Airway epithelial cell (primary cell): ENCODE data around the gene PEX19. TPM values are rescaled to one million over a fixed set of nuclear protein-coding genes. Genes with fewer than 3 reads are reported as not detected.

Source experiments
- total RNA-seq: library from RNA; depleted of rRNA; stranded (reverse); fragments of >200 nt; gene quantifications from 2 replicates; pipeline ENCODE4 v1.2.3, GENCODE V29; 2015

Gene PEX19
- total RNA-seq: 30.6 and 63.0 TPM in 2 replicates

GRCh38 chr1:160284782-160285344 is at the start of gene PEX19:
Gene PEX19, minus strand, starts transcription at chr1:160285133. Its CDS starts 9 bp downstream, at chr1:160285124.

GRCh38 chr1:160261893-160262794 is 22.8 kb downstream of the PEX19 start, which contains the start of gene DCAF8:
Gene DCAF8, minus strand, starts transcription at chr1:160262549. Its CDS starts 18,541 bp downstream, at chr1:160244008.

Other genes with a start within 250 kb of the PEX19 start
- not detected in 2 replicates for gene KCNJ10, start 215.0 kb downstream of the PEX19 start, total RNA-seq
- gene KCNJ9, start 203.6 kb downstream of the PEX19 start, total RNA-seq: not detected in 2 replicates
- 23.9 and 28.6 TPM in 2 replicates for gene IGSF8, start 186.5 kb downstream of the PEX19 start, total RNA-seq
- not detected in 2 replicates for gene ATP1A2, start 169.4 kb downstream of the PEX19 start, total RNA-seq
- not detected in 2 replicates for gene ATP1A4, start 133.5 kb downstream of the PEX19 start, total RNA-seq
- not detected in 2 replicates for gene CASQ1, start 94.6 kb downstream of the PEX19 start, total RNA-seq
- 25.6 and 42.9 TPM in 2 replicates for gene PEA15, start 79.7 kb downstream of the PEX19 start, total RNA-seq
- gene DCAF8, start 22.6 kb downstream of the PEX19 start, total RNA-seq: 19.0 and 46.5 TPM in 2 replicates
- 80.3 and 112 TPM in 2 replicates for gene COPA, start 58.1 kb upstream of the PEX19 start, total RNA-seq
- 41.4 and 57.1 TPM in 2 replicates for gene NCSTN, start 58.2 kb upstream of the PEX19 start, total RNA-seq
- not detected in 2 replicates for gene NHLH1, start 81.9 kb upstream of the PEX19 start, total RNA-seq
- gene VANGL2, start 115.4 kb upstream of the PEX19 start, total RNA-seq: 9.9 and 16.4 TPM in 2 replicates
- gene SLAMF6, start 238.1 kb upstream of the PEX19 start, total RNA-seq: not detected in 2 replicates